Right renal cortex interstitium (tissue), 3 donors: ENCODE data around the gene CAPN1. TPM values are rescaled to one million over a fixed set of nuclear protein-coding genes. Genes with fewer than 3 reads are reported as not detected.
"Not testable (repeated sequence)": the region's sequence is repeated elsewhere in the genome, so short reads cannot be mapped to it uniquely, and the experiment has no call there.

Experiments used
- DNase-seq, 3 donors: peaks; one replicate each; pipeline ENCODE4 v3.0.0-alpha.2; 2013; ENCODE audit warnings: low read depth in 3 of 3, low spot score in 2 of 3
- polyA plus RNA-seq, 3 donors: library from polyadenylated mRNA; unstranded; fragments of 120-200 nt; gene quantifications; one replicate each; pipeline ENCODE4 v1.2.1, GENCODE V29; 2013; ENCODE audit not compliant: insufficient read length in 3 of 3

CAPN1 gene
- polyA plus RNA-seq, 3 donors = 73.4 to 102 (median 83.1) TPM

- DNase-seq = not testable (repeated sequence)
Measured at GRCh38 chr11:65248184-65248710, 66.5 kb downstream of the CAPN1 start.

GRCh38 chr11:65251476-65251875, 69.7 kb downstream of the CAPN1 start:
- no peak for DNase-seq

GRCh38 chr11:65254724-65255123, 73.0 kb downstream of the CAPN1 start:
- no peak for DNase-seq

- no peak for DNase-seq
Measured at GRCh38 chr11:65258988-65259387, 77.3 kb downstream of the CAPN1 start.

GRCh38 chr11:65260302-65260701, 78.6 kb downstream of the CAPN1 start:
- no peak for DNase-seq

- no peak for DNase-seq
Measured at GRCh38 chr11:65260756-65261590, 79.2 kb downstream of the CAPN1 start.

Other genes starting within 250 kb of the CAPN1 start
- 1 to 10 TPM; 1.5 to 1.7 (median 1.6) TPM for gene GPHA2, start 246.0 kb upstream of the CAPN1 start, polyA plus RNA-seq
- 1 to 10 TPM in 1 of 3 donors, under 1 TPM in 2; 0.57 to 1.2 (median 0.67) TPM for gene MAJIN, start 209.8 kb upstream of the CAPN1 start, polyA plus RNA-seq
- 1 to 10 TPM; 2.7 to 3.1 (median 3.0) TPM for gene BATF2, start 185.0 kb upstream of the CAPN1 start, polyA plus RNA-seq
- 10 to 100 TPM; 51.5 to 64.4 (median 54.5) TPM for gene ARL2, start 167.8 kb upstream of the CAPN1 start, polyA plus RNA-seq
- gene SNX15, start 154.5 kb upstream of the CAPN1 start, polyA plus RNA-seq = 10 to 100 TPM; 22.9 to 29.1 (median 26.9) TPM
- 10 to 100 TPM in 2 of 3 donors, 1 to 10 TPM in 1; 9.9 to 12.8 (median 10.6) TPM for gene SAC3D1, start 140.7 kb upstream of the CAPN1 start, polyA plus RNA-seq
- 10 to 100 TPM; 10.7 to 13.0 (median 12.9) TPM for gene NAALADL1, start 123.4 kb upstream of the CAPN1 start, polyA plus RNA-seq
- 10 to 100 TPM; 17.8 to 18.4 (median 18.0) TPM for gene CDCA5, start 97.9 kb upstream of the CAPN1 start, polyA plus RNA-seq
- gene ZFPL1, start 97.7 kb upstream of the CAPN1 start, polyA plus RNA-seq = 10 to 100 TPM; 25.2 to 28.2 (median 27.3) TPM
- 100 to 1,000 TPM in 2 of 3 donors, 10 to 100 TPM in 1; 96.9 to 104 (median 101) TPM for gene VPS51, start 85.7 kb upstream of the CAPN1 start, polyA plus RNA-seq
- 10 to 100 TPM; 68.6 to 89.4 (median 70.8) TPM for gene TM7SF2, start 70.1 kb upstream of the CAPN1 start, polyA plus RNA-seq
- gene ZNHIT2, start 64.2 kb upstream of the CAPN1 start, polyA plus RNA-seq = 1 to 10 TPM; 4.6 to 6.0 (median 5.0) TPM
- 100 to 1,000 TPM; 585 to 654 (median 621) TPM for gene FAU, start 59.8 kb upstream of the CAPN1 start, polyA plus RNA-seq
- 10 to 100 TPM; 58.6 to 62.2 (median 59.5) TPM for gene MRPL49, start 59.6 kb upstream of the CAPN1 start, polyA plus RNA-seq
- gene SYVN1, start 47.4 kb upstream of the CAPN1 start, polyA plus RNA-seq = 10 to 100 TPM; 44.8 to 46.9 (median 45.6) TPM
- not detected for gene SPDYC, start 11.7 kb upstream of the CAPN1 start, polyA plus RNA-seq
- gene POLA2, start 80.0 kb downstream of the CAPN1 start, polyA plus RNA-seq = 10 to 100 TPM; 24.3 to 28.2 (median 25.6) TPM
- gene CDC42EP2, start 132.9 kb downstream of the CAPN1 start, polyA plus RNA-seq = 10 to 100 TPM in 1 of 3 donors, 1 to 10 TPM in 2; 6.3 to 10.1 (median 6.5) TPM
- 10 to 100 TPM; 76.7 to 88.5 (median 81.3) TPM for gene DPF2, start 151.9 kb downstream of the CAPN1 start, polyA plus RNA-seq
- under 1 TPM; 0.62 to 0.69 (median 0.64) TPM for gene TIGD3, start 172.8 kb downstream of the CAPN1 start, polyA plus RNA-seq
- 1 to 10 TPM; 5.0 to 6.0 (median 5.2) TPM for gene SLC25A45, start 200.7 kb downstream of the CAPN1 start, polyA plus RNA-seq
- gene FRMD8, start 204.7 kb downstream of the CAPN1 start, polyA plus RNA-seq = 10 to 100 TPM; 15.5 to 17.8 (median 15.6) TPM
- gene NEAT1, start 240.9 kb downstream of the CAPN1 start, polyA plus RNA-seq = 100 to 1,000 TPM in 2 of 3 donors, 10 to 100 TPM in 1; 98.2 to 228 (median 107) TPM